GM18868 (cell line): ENCODE results near the gene SLC38A7.
"Not testable (repeated sequence)": the region's sequence is repeated elsewhere in the genome, so short reads cannot be mapped to it uniquely, and the experiment has no call there.

ENCODE experiments used
- ATAC-seq: cut with Tn5 transposase; IDR thresholded peaks from one replicate; pipeline ENCODE4 v1.9.1; 2021; ENCODE audit warnings: mild to moderate bottlenecking, moderate library complexity; ENCODE audit not compliant: unreplicated experiment

Gene SLC38A7

GRCh38 chr16:58638148-58639036 lies 46.2 kb downstream of the SLC38A7 start:
- ATAC-seq, result no peak

GRCh38 chr16:58637021-58637420 lies 47.5 kb downstream of the SLC38A7 start:
- not testable (repeated sequence) for ATAC-seq

- no peak for ATAC-seq
These were observed 48.1 kb downstream of the SLC38A7 start for GRCh38 chr16:58636466-58636865.

- no peak for ATAC-seq
These were observed 49.1 kb downstream of the SLC38A7 start for GRCh38 chr16:58635502-58635901.

- no peak for ATAC-seq
These were observed 50.2 kb downstream of the SLC38A7 start for GRCh38 chr16:58634265-58634802.

GRCh38 chr16:58629733-58630640 lies 54.6 kb downstream of the SLC38A7 start, which contains the start of gene CNOT1:
CNOT1 (minus strand) TSS chr16:58629826; CDS start chr16:58599337, 30,489 bp downstream.
- peak; percentile 87 for ATAC-seq

- ATAC-seq, result no peak
These were observed 55.5 kb downstream of the SLC38A7 start for GRCh38 chr16:58628845-58629732.

GRCh38 chr16:58624209-58624608 lies 60.4 kb downstream of the SLC38A7 start:
- no peak for ATAC-seq

- no peak for ATAC-seq
These were observed 64.2 kb downstream of the SLC38A7 start for GRCh38 chr16:58620396-58620795.

GRCh38 chr16:58615280-58615679 lies 69.3 kb downstream of the SLC38A7 start:
- ATAC-seq, result no peak
